Fibroblast of lung (primary cell): ENCODE data around the gene COPG1. TPM values are rescaled to one million over a fixed set of nuclear protein-coding genes. Genes with fewer than 3 reads are reported as not detected.

Experiments
- DNase-seq, 2 donors: peaks; one replicate each; pipeline versions ENCODE4 v3.0.0 to v3.0.0-alpha.2; 2010; ENCODE audit warnings: low read depth in 2 of 2
- H2AFZ ChIP-seq: 2 replicates; pipeline ENCODE4 v1.5.1; 2012; ENCODE audit warnings: low read length, control low read depth, inconsistent platforms
- H3K27ac ChIP-seq: 2 replicates; pipeline ENCODE4 v1.5.1; 2011; ENCODE audit warnings: low read length, control low read depth; ENCODE audit not compliant: insufficient read depth
- H3K27me3 ChIP-seq: 2 replicates; pipeline ENCODE4 v1.5.1; 2011; ENCODE audit warnings: mild to moderate bottlenecking, low read length; ENCODE audit not compliant: control insufficient read depth, insufficient read depth
- H3K36me3 ChIP-seq: 2 replicates; pipeline ENCODE4 v1.5.1; 2011; ENCODE audit warnings: low read length; ENCODE audit not compliant: control insufficient read depth, insufficient read depth
- H3K4me1 ChIP-seq: 2 replicates; pipeline ENCODE4 v1.5.1; 2011; ENCODE audit warnings: low read length; ENCODE audit not compliant: control insufficient read depth, insufficient read depth; ENCODE audit errors: extremely low read depth
- H3K4me2 ChIP-seq: 2 replicates; pipeline ENCODE4 v1.5.1; 2011; ENCODE audit warnings: low read length, control low read depth; ENCODE audit not compliant: insufficient read depth; ENCODE audit errors: extremely low read depth
- H3K4me3 ChIP-seq, 4 experiments: fragments of 200-600 bp in 1 of 4; sonication (generic) in 1 of 4; replicated peaks in 1 of 4; 2 replicates each; pipeline ENCODE4 v1.5.1; 2011 to 2016; ENCODE audit warnings: low read length in 4 of 4, low read depth in 3 of 4, mild to moderate bottlenecking in 3 of 4, control low read depth in 2 of 4, inconsistent platforms in 1 of 4, mixed read lengths in 1 of 4; ENCODE audit not compliant: insufficient read depth in 1 of 4; ENCODE audit errors: control extremely low read depth in 1 of 4
- H3K79me2 ChIP-seq: 2 replicates; pipeline ENCODE4 v1.5.1; 2012; ENCODE audit warnings: mild to moderate bottlenecking, low read length, inconsistent platforms; ENCODE audit not compliant: control insufficient read depth, insufficient read depth
- H3K9ac ChIP-seq: 2 replicates; pipeline ENCODE4 v1.5.1; 2011; ENCODE audit warnings: mild to moderate bottlenecking, low read length, control low read depth; ENCODE audit not compliant: insufficient read depth
- H3K9me3 ChIP-seq: 2 replicates; pipeline ENCODE4 v1.5.1; 2012; ENCODE audit warnings: low read depth, low read length; ENCODE audit not compliant: control insufficient read depth, insufficient read depth
- H4K20me1 ChIP-seq: 2 replicates; pipeline ENCODE4 v1.5.1; 2011; ENCODE audit warnings: low read length; ENCODE audit not compliant: control insufficient read depth, insufficient read depth; ENCODE audit errors: extremely low read depth
- CTCF ChIP-seq, 2 donors: IDR thresholded peaks in 1 of 2; conservative IDR thresholded peaks in 1 of 2; 1 replicate in 1 of 2; 2 replicates in 1 of 2; pipeline ENCODE4 v1.5.1; 2011 to 2012; ENCODE audit warnings: low read length in 2 of 2, control low read depth in 1 of 2, inconsistent platforms in 1 of 2, low read depth in 1 of 2, mild to moderate bottlenecking in 1 of 2
- EZH2 ChIP-seq: IDR thresholded peaks from 2 replicates; pipeline ENCODE4 v1.5.1; 2012; ENCODE audit warnings: low read length, control low read depth, mild to moderate bottlenecking; ENCODE audit errors: missing control alignments
- polyA plus RNA-seq, 2 donors: library from polyadenylated mRNA; depleted of rRNA in 1 of 2; stranded (reverse) in 1 of 2; unstranded in 1 of 2; fragments of >200 nt; gene quantifications; 2 replicates each; pipeline ENCODE4 v1.2.1, GENCODE V29; 2011 to 2012; ENCODE audit warnings: missing spikeins in 1 of 2
- total RNA-seq: library from RNA; depleted of rRNA; stranded (reverse); fragments of >200 nt; gene quantifications from 2 replicates; pipeline ENCODE4 v1.2.1, GENCODE V29; 2014

COPG1 gene
- total and polyA plus RNA-seq, 2 donors (not counting 1 experiment from before 2014, with no cell fraction given) = 257 to 306 TPM

DNA sequence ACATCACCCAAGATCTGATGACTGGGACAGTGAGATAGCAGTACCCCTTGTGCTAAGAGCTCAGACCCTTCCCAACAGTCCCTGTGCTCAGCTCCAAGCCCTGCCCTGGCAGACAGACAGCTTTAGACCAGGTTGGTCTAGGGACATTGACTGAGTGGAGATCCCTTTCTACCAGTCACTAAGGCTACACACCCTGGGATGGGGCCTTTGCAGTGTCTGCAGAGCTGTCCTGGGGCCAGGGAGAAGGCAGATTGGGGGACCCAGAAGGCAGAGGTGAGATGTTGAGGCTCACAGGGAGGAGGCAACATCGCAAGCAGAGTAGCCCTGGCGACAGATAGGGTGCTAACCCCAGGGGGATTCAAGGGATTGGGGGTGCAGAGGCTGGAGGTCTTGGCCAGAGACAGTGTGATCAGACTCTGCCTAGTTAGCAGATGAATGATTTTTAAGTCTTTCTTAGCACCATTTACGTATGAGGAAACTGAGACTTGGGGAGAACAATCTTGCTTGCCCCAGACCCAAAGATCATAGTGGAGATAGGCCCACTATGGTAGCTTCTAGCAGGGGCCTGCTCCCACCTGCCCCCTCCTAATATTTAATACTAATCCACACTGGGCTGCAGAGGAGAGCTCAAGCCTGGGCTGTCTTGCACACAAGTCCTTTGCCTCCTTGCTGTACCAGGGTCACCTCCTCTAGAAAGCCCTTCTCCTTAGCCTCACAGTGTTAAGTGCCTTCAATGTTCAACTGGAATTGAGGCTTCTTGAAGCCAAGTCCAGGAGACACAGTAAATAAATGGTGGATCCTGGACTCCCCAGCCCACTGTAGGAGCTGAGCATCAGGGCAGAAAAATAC lies 61.9 kb downstream of the COPG1 start:
- TF ChIP-seq EZH2 (no peak), CTCF (conservative IDR thresholded peaks at IDR 0.05 in 1 of 2, IDR thresholded peaks at IDR 0.05 in 1 of 2; ENCODE audit: low read depth in 1 of 2, low read length in 2 of 2) (no peak)
- Histone ChIP-seq H3K4me2 (no peak overlapping the region), H3K9me3 (no peaks in the 10 kb centered on the region), H3K9ac (no peak overlapping the region), H3K79me2 (peaks cover 7% of the 10 kb centered on the region), H3K4me3 (no peak overlapping the region), H2AFZ (no peak overlapping the region), H4K20me1 (no peaks in the 10 kb centered on the region), H3K36me3 (no peaks in the 10 kb centered on the region), H3K27me3 (no peaks in the 10 kb centered on the region), H3K4me1 (peaks cover 3% of the 10 kb centered on the region), H3K27ac (no peak overlapping the region)
- no peak for DNase-seq

- H3K9me3 ChIP-seq = no peaks in the 10 kb centered on the region
- no peaks in the 10 kb centered on the region for H3K27me3 ChIP-seq
- peaks cover 7% of the 10 kb centered on the region for H3K79me2 ChIP-seq
- no peaks in the 10 kb centered on the region for H4K20me1 ChIP-seq
- no peak overlapping the region for H3K4me2 ChIP-seq
- H3K27ac ChIP-seq = no peak overlapping the region
- no peak overlapping the region for H3K9ac ChIP-seq
- peak in 1 of 2 donors; percentile 23 for DNase-seq
- no peak overlapping the region for H3K4me3 ChIP-seq
- TF ChIP-seq EZH2 (no peak), CTCF (conservative IDR thresholded peaks at IDR 0.05 in 1 of 2, IDR thresholded peaks at IDR 0.05 in 1 of 2; ENCODE audit: low read depth in 1 of 2, low read length in 2 of 2) (no peak)
- H2AFZ ChIP-seq = no peak overlapping the region
- H3K36me3 ChIP-seq = no peaks in the 10 kb centered on the region
- peaks cover 3% of the 10 kb centered on the region for H3K4me1 ChIP-seq
Measured at GRCh38 chr3:129312021-129312639, 62.7 kb downstream of the COPG1 start.

DNA sequence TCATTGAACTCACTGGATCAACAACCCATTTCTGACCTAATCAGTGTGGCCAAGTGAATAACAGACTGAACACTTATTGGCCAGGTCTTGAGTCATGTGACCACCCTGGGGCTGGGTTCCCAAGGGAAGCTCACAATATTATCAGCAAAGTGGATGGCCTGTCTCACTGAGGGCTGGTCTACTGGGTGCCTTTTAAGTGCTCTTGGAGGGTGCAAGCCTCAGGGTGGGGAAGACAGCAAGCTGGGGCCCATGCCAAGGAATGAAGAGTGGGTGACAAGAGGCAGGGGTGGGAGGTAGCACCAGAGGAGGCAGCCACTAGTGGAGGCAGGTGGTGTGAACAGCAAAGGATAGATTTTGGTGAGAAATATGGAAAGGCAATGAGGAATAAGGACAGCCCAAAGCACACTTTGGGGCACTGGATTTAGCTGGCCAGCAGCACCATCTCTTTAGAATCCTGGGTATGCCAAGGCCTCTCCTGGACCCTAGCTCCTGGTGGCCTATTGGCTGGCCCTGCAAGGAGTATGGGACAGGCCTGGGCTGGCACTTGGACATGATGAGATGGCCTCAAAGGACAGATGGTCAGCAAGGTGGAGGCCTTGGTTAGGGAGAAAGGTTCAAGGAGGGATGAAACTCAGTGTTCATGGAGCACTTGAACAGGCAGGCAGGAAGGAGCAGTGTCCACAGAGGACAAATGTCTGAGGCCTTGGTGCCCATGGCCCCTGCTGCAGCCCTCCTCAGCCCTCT lies 63.4 kb downstream of the COPG1 start:
- H3K4me3 ChIP-seq = no peak overlapping the region
- H2AFZ ChIP-seq = no peak overlapping the region
- no peak for TF ChIP-seq CTCF (conservative IDR thresholded peaks at IDR 0.05 in 1 of 2, IDR thresholded peaks at IDR 0.05 in 1 of 2; ENCODE audit: low read depth in 1 of 2, low read length in 2 of 2)
- no peak for TF ChIP-seq EZH2
- peaks cover 3% of the 10 kb centered on the region for H3K4me1 ChIP-seq
- no peak overlapping the region for H3K9ac ChIP-seq
- peaks cover 7% of the 10 kb centered on the region for H3K79me2 ChIP-seq
- H3K36me3 ChIP-seq = no peaks in the 10 kb centered on the region
- no peaks in the 10 kb centered on the region for H3K27me3 ChIP-seq
- H4K20me1 ChIP-seq = no peaks in the 10 kb centered on the region
- no peaks in the 10 kb centered on the region for H3K9me3 ChIP-seq
- no peak overlapping the region for H3K27ac ChIP-seq
- DNase-seq = peak in 1 of 2 donors; percentile 31
- H3K4me2 ChIP-seq = no peak overlapping the region
